DMS 273 (cell line): Measurements from ENCODE around the gene GNAT2.

Source experiments
- DNase-seq: peaks from one replicate; lab custom pipeline; 2025; ENCODE audit not compliant: unreplicated experiment; lab: John Stamatoyannopoulos, UW

Gene GNAT2

DNA sequence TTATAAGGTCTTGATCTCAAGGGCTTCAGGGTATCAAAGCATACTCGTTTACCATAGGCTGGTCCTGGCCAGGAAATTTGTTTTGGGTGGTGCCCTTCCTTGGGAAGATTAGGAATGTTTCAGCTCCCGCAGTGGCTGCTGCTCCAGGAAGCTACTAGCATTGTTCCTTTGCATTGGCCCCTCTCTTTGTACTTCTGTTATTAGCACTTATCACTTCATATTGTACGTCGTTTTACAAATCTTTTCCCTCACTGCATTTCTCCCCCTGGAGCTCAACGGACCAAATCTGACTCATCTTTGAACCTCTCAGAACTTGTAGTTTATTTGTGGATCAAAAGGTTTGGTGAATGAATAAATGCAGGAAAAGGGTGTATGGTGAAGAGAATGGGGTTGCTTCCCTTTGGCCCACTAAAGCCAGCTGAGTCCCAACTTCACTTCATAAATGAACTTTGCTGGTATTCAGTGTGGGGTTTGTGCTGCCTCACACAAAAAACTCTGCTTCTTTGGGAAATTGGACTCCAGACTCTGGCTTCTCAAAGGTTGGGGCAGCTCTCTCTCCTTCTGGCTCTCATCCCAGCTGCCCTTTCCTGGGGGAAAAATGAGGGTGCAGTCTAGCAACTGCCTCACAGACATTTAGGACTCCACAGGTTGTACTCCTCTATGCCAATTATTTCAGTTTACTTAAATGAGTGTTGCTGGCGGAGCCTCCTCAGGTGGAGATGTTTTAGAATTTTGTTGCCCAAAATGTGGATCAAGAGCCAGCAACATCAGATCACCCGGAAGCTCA is 5.9 kb downstream of the GNAT2 start:
- DNase-seq = no peak

GRCh38 chr1:109611308-109611990 is 8.0 kb downstream of the GNAT2 start:
- DNase-seq = no peak

DNA sequence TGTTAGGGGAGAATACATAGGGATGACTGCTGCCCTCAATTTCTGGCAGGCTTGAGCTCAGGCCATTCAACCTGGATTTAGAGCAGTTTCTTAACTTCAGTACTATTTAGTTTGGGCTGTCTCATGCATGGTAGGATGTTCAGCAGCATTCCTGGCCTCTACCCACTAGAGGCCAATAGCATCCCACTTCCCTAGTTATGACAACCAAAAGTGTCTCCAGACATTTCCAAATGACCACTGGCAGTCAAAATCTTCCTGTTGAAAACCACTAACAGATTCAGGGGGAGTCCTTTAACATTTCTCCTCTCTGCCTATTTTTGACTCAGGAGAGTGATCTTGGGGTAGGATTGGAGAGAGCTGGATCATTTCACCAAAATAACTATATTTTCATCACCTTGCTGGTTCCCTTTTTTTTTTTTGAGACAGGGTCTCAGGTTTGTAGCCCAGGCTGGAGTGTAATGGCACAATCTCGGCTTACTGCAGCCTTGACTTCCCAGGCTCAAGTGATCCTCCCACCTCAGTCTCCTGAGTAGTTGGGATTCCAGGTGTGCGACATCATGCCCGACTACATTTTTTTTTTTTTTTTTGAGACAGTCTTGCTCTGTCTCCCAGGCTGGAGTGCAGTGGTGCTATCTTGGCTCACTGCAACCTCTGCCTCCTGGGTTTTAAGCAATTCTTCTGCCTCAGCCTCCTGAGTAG is 8.7 kb downstream of the GNAT2 start:
- DNase-seq = no peak

- DNase-seq = no peak
These were observed 9.5 kb downstream of the GNAT2 start for GRCh38 chr1:109609881-109610280.

GRCh38 chr1:109605381-109605780 is 14.0 kb downstream of the GNAT2 start:
- DNase-seq = no peak

DNA sequence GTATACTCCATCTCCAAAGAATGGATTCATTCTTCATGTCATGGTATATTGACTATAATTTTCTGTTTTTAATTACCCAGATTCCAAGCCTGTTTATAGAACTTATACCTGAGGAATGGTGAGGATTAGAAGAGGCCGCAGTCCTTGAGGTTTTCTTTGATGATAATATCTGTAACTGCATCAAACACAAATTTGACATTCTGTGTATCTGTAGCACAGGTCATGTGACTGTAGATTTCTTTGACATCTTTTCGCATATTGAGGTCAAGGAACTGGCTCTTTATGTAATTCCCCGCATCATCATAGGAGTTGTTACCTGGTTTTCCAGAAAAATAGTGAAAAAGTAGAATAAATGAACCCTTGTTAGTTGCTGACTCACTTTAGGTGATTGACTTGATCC is 16.2 kb downstream of the GNAT2 start:
- DNase-seq = no peak

- peak; percentile 28 for DNase-seq
These were observed 20.8 kb downstream of the GNAT2 start for GRCh38 chr1:109598655-109599054.

- no peak for DNase-seq
These were observed 21.3 kb downstream of the GNAT2 start for GRCh38 chr1:109598156-109598555.

DNA sequence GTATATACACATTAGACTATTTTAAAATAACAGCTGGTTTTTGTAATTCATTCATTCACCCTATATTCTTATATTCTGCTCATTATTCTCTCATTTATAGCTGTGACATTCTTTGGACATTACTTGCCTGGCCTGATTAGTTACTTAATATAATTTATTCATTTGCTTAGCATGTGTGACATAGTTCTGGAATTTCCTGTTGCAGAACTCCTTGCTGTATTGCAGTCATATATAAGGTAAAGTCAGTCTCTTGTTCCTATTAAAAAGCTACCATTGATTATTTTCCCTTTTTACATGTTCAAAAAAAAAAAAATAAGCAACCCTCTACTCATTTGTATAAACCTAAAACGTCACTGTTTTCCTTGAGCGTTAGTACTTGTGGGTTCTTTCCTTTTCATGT is 23.9 kb downstream of the GNAT2 start:
- DNase-seq = no peak

GRCh38 chr1:109592916-109593315 is 26.5 kb downstream of the GNAT2 start:
- DNase-seq = no peak

DNA sequence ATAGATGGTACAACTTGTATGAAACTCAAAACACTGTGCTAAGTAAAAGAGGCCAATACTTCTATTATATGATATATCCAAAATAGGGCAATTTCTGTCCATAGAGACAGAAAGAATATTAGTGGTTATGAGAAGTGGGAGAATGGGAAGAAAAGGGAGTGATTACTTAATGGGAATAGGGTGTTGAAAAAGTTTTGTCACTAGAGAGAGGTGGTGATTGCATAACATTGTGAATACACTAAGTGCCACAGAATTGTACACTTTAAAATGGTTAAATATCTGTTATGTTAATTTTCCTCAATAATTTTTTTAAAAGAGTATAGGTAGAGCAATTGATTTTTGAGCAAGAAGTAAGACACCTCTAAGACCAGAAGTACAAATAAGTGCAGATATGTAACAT is 29.7 kb downstream of the GNAT2 start:
- DNase-seq = no peak

- DNase-seq = no peak
These were observed 30.2 kb downstream of the GNAT2 start for GRCh38 chr1:109589177-109589576.

DNA sequence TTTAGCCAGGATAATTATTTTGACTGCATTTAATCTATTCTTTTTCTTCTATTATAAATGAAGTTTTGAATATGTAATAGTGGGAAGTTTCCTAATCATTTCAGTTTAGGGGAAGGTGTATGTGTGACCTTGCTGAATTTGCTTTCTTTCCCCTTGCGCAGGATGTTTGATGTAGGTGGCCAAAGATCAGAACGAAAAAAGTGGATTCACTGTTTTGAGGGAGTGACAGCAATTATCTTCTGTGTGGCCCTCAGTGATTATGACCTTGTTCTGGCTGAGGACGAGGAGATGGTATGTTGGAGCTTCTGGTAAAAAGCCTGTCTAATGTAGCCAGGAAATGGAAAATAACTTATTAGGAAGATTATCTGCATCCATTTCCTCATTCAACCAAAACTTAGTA is 33.4 kb downstream of the GNAT2 start:
- DNase-seq = no peak

DNA sequence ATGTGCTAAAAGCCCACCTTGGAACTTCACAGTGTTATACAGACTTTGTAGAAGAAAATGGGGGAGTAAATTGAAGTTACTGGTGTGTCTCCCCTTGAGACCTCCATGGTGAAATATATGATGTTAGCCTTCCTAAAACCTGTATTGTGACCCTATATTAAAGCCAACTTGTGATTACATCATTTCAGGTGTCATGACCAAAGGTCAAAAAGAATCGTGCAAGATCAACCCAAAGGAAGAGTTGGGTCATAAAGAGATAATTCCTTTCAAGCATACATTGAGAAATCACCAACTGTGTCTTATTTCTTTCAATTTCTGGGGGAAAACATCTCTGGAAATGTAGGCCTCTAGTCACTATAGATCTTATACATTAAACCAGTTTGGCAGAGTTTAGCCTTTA is 34.6 kb downstream of the GNAT2 start:
- no peak for DNase-seq

GRCh38 chr1:109582021-109582420 is 37.4 kb downstream of the GNAT2 start:
- DNase-seq = no peak

- peak; percentile 92 for DNase-seq
These were observed 39.9 kb downstream of the GNAT2 start for GRCh38 chr1:109579491-109579890.

GRCh38 chr1:109578947-109579443 is 40.4 kb downstream of the GNAT2 start:
- peak; percentile 34 for DNase-seq

DNA sequence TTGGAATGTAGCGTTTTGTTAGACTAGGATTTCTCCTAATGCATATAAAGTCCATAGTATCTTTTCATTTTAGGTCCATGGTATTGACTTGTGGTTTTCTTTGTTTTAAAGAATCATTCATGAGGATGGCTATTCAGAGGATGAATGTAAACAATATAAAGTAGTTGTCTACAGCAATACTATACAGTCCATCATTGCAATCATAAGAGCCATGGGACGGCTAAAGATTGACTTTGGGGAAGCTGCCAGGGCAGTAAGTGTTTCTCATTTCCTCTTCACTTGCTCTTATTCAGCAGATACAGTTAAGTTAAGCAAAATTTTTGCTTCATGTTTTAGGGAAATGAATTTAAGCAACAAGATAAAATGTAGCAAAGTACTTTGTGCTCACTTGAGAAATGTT is 45.6 kb downstream of the GNAT2 start:
- no peak for DNase-seq

DNA sequence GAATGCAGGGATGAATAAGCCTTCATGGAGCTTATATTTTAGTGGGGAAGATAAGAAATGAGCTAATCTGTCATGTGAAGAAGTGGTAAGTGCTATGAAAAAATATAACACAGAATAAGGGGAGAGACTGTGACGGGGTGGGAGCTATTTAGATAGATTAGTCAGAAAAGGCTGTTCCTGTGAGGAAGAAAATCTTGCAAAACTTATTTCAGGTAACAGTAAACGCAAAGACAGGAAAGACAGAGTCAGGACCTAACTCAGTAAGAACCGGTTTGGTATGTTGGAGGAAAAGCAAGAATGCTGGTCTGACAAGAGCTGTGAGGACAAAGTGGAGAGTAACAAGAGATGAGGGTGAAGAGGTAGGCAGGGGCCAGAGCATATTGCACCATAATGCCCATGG is 49.0 kb downstream of the GNAT2 start:
- no peak for DNase-seq

DNA sequence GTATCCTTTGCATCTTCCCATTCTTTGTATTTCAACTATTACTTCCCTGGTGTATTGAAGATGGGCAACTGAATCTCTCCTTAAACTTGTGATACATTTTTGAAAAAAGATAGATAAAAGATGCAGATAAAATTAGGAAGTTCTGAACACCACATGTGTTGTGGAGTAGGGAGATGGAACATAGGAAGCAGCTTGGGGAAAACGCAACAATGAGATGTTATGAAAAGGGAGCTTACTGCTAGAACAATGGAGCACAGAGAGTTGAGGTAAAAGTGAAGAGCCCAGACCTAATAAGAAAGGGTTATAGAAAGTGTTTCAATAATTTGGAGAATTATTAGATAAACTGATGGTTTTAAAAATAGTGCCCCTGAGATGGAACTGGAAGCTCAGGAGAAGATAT is 50.1 kb downstream of the GNAT2 start:
- DNase-seq = no peak

DNA sequence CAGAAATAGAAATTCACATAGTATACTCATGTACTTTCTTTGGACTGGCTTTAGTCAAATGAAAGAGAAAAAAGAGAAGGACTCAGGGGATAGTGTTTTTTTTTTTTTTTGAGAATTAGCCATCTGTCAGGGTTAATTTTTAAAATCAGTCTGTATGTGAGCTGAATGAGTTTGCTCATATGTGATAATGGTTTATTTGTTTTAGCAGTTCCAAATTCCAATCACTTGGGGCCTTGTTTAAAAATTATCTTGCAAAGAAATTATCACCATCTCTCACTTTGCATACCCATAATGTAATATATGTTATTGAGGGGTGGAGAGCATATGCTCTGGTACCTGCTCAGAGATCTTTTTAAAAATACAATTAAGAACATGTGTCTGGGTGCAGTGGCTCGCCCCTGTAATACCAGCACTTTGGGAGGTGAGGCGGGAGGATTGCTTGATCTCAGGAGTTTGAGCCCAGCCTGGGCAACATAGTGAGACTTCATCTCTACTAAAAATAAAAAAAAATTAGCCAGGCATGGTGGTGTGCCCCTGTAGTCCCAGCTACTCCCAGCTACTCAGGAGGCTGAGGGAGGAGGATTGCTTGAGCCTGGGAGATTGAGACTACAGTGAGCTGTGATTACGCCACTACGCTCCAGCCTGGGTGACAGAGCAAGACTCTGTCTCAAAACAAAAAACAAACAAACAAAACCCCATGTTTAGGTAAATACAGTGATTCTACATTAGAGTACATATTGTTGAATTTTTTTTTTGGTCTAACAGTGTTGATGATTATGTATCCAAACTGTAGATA is 51.3 kb downstream of the GNAT2 start:
- DNase-seq = peak; percentile 37
